ENCODE results near the gene NPRL2.
"Not testable (repeated sequence)": the region's sequence is repeated elsewhere in the genome, so short reads cannot be mapped to it uniquely, and the experiment has no call there.

DNA sequence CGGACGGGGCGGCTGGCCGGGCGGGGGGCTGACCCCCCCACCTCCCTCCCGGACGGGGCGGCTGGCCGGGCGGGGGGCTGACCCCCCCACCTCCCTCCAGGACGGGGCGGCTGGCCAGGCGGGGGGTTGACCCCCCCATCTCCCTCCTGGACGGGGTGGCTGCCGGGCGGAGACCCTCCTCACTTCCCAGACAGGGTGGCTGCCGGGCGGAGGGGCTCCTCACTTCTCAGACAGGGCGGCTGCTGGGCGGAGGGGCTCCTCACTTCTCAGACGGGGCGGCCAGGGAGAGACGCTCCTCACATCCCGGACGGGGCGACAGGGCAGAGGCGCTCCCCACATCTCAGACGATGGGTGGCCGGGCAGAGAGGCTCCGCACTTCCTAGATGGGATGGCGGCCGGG lies 38.5 kb downstream of the NPRL2 start:
- TF ChIP-seq, protein P1, sequence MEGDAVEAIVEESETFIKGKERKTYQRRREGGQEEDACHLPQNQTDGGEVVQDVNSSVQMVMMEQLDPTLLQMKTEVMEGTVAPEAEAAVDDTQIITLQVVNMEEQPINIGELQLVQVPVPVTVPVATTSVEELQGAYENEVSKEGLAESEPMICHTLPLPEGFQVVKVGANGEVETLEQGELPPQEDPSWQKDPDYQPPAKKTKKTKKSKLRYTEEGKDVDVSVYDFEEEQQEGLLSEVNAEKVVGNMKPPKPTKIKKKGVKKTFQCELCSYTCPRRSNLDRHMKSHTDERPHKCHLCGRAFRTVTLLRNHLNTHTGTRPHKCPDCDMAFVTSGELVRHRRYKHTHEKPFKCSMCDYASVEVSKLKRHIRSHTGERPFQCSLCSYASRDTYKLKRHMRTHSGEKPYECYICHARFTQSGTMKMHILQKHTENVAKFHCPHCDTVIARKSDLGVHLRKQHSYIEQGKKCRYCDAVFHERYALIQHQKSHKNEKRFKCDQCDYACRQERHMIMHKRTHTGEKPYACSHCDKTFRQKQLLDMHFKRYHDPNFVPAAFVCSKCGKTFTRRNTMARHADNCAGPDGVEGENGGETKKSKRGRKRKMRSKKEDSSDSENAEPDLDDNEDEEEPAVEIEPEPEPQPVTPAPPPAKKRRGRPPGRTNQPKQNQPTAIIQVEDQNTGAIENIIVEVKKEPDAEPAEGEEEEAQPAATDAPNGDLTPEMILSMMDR (IDR thresholded peaks at IDR 0.05): not testable (repeated sequence)
- TF ChIP-seq POLR2AphosphoS5 (IDR thresholded peaks at IDR 0.05): not testable (repeated sequence)

Data from prostate gland (tissue), 2 donors.